ENCODE results near the gene SMIM10.
A peak's percentile ranks its signal among the peaks of the same experiment; 100 is the strongest.

Gene SMIM10

DNA sequence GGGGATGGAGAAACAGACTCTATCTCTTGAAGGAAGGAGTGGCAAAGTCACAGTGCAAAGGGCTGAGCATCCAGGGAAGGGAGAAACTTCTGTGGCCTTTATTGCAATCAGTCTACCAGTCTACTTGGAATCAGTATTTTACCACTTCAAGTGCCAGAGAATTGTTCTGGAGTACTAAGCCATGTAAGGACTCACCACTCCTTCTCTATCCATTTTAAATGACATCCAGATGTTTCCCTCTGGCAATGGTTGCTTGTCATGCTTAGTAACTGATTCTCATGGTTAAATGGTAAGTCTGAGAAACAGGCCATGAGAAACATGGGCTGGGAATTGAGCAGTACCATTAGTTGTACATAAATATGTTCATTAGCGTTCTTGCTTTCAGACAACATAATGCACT is 21.1 kb upstream of the SMIM10 start:
- TF ChIP-seq, protein P1, sequence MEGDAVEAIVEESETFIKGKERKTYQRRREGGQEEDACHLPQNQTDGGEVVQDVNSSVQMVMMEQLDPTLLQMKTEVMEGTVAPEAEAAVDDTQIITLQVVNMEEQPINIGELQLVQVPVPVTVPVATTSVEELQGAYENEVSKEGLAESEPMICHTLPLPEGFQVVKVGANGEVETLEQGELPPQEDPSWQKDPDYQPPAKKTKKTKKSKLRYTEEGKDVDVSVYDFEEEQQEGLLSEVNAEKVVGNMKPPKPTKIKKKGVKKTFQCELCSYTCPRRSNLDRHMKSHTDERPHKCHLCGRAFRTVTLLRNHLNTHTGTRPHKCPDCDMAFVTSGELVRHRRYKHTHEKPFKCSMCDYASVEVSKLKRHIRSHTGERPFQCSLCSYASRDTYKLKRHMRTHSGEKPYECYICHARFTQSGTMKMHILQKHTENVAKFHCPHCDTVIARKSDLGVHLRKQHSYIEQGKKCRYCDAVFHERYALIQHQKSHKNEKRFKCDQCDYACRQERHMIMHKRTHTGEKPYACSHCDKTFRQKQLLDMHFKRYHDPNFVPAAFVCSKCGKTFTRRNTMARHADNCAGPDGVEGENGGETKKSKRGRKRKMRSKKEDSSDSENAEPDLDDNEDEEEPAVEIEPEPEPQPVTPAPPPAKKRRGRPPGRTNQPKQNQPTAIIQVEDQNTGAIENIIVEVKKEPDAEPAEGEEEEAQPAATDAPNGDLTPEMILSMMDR (IDR thresholded peaks at IDR 0.05; ENCODE audit: low read depth, low read length, missing control alignments) = no peak
- DNase-seq (ENCODE audit: extremely low read depth, low read depth) = peak; percentile 32
- H3K4me3 ChIP-seq (replicated peaks; ENCODE audit: low read depth, low read length) = no peak overlapping the region

DNA sequence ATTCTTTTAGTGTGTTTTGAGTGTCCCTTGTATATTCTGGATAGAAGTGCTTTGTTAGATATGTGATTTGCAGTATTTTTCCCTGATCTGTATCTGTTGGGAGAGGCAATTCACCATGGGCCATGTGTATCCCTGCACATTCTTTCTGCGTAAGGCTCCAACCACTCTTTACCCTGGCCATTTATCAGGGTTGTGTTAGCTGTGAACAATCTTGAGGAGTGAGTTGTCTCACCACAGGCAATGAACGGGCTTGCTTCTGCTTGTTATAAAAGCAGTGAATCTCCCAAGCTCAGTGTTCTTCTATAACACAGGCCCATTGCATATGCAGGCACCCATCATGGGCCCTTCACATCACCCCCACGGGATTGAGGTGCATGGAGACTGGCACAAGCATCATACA is 18.9 kb upstream of the SMIM10 start:
- DNase-seq (ENCODE audit: extremely low read depth, low read depth) = no peak
- TF ChIP-seq, protein P1 (IDR thresholded peaks at IDR 0.05; ENCODE audit: low read depth, low read length, missing control alignments) = no peak
- no peak overlapping the region for H3K4me3 ChIP-seq (replicated peaks; ENCODE audit: low read depth, low read length)

DNA sequence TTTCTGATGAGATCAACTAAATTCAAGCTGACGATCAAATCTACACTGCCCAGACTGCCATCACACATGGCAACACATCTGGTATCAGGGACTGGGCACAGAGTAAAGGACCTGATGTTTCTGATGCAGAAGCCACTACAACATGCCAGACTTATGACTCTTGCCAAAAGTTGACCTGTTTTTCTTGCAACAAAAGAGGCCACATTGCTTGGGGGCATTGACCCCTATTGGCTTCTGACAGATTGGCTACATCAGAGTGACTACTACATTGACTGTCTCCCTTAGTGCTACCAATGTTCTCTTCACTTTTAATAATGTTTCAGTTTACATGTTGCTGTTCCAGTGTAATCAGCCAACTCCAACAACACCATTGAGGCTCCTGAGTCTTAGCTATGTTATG is 15.3 kb upstream of the SMIM10 start:
- no peak overlapping the region for H3K4me3 ChIP-seq (replicated peaks; ENCODE audit: low read depth, low read length)
- DNase-seq (ENCODE audit: extremely low read depth, low read depth) = no peak
- TF ChIP-seq, protein P1 (IDR thresholded peaks at IDR 0.05; ENCODE audit: low read depth, low read length, missing control alignments) = no peak

DNA sequence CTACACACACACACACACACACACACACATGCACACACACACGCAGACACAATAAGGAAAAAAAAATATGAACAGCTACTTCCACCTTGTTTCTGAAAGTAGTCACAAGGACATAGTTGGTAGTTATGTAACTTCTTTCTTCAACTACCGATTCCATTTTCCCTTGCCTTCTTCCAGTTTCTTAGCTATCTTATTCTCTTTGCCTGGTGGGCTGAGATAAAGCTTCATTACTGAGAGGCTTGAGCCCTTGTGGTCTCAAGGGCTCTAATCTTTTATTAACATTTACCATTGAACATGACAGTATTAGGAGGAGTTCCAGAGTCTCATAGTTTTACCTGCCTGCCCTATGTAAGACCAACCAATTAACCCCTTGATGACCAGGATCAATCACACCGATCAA is 8.9 kb upstream of the SMIM10 start:
- TF ChIP-seq, protein P1 (IDR thresholded peaks at IDR 0.05; ENCODE audit: low read depth, low read length, missing control alignments) = no peak
- DNase-seq (ENCODE audit: extremely low read depth, low read depth) = no peak
- no peak overlapping the region for H3K4me3 ChIP-seq (replicated peaks; ENCODE audit: low read depth, low read length)

DNA sequence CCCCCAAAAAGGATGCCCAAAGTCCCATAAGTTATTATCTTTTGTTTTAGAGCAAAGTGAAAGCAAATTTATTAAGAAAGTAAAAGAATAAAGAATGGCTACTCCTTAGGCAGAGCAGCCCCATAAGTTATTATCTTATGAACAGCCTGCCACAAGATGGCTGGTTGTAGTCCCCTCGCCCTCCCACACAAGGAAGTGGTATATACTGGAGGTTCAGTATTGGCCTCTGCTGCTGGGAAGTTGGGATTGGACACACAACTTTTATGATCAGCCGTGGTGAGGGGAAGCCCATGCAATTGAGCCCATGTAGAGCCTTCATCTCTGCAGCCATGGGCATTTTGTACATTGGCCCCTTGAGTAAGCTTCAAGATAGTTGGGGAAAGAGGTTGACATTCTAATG is 8.0 kb upstream of the SMIM10 start:
- TF ChIP-seq, protein P1 (IDR thresholded peaks at IDR 0.05; ENCODE audit: low read depth, low read length, missing control alignments) = no peak
- H3K4me3 ChIP-seq (replicated peaks; ENCODE audit: low read depth, low read length) = no peak overlapping the region
- no peak for DNase-seq (ENCODE audit: extremely low read depth, low read depth)

DNA sequence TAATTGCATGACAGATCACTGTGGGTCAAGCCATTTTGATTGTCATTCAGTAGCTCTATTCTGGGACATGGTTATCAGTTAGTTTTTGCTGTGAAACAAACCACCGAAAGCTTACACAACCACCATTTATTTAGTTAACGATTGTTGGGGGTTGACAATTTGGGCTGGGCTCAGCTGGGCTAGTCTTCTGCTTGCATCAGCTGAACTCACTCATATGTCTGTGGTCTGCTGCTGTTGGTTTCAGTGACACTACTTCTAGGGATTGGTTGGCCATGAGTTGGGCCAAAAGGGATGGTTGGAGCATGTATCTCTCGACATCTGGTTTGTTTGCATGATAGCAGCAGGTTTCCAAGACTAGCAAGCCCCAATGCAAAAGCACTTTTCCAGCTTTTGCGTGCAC is 5.3 kb upstream of the SMIM10 start:
- no peak overlapping the region for H3K4me3 ChIP-seq (replicated peaks; ENCODE audit: low read depth, low read length)
- TF ChIP-seq, protein P1 (IDR thresholded peaks at IDR 0.05; ENCODE audit: low read depth, low read length, missing control alignments) = no peak
- no peak for DNase-seq (ENCODE audit: extremely low read depth, low read depth)

DNA sequence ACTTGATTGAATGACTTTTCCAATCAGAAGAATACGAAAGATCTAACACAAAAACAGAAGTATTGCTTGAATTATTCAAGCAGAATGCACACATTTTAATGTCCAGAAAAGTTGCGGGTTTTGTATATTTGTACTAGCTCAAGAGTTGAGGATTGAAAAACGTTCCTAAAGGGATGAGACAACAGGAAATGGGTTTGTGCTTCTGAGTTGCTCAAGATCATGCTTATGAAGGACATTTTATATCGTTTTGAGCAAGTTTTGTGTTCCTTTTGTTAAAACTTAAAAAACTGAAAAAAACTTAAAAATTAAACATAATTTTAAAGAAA is 353 bp upstream of the SMIM10 start:
- H3K4me3 ChIP-seq (replicated peaks; ENCODE audit: low read depth, low read length) = peak overlapping the region; percentile 45
- TF ChIP-seq, protein P1 (IDR thresholded peaks at IDR 0.05; ENCODE audit: low read depth, low read length, missing control alignments) = no peak
- no peak for DNase-seq (ENCODE audit: extremely low read depth, low read depth)

Data from HFF-Myc (cell line).